GM12878 (cell line): ENCODE data around the gene CRYBG3. TPM values are rescaled to one million over a fixed set of nuclear protein-coding genes. Genes with fewer than 3 reads are reported as not detected.

Source experiments
- ATAC-seq: fragments of 200-7000 bp; cut with Tn5 transposase; 3 replicates; pipeline ENCODE4 v1.9.1; 2020; ENCODE audit warnings: mild to moderate bottlenecking, moderate library complexity
- BruUV-seq: library from RNA; stranded (reverse); fragments of 400-500 nt; replicated peaks from 2 replicates; lab custom pipeline; 2021; lab: Mats Ljungman, UMichigan
- CTCF ChIA-PET: fragments of 300-600 bp; sonication (Branson Sonifier 250); formaldehyde crosslinking; extraction: SDS; loops from one replicate; lab custom pipeline; 2021; ENCODE audit warnings: inconsistent platforms; lab: Yijun Ruan, JAX
- POLR2A ChIA-PET: fragments of 350-600 bp; formaldehyde crosslinking; extraction: SDS; loops from one replicate; lab custom pipeline; 2021; ENCODE audit warnings: inconsistent platforms; lab: Charles Lee
- RAD21 ChIA-PET: fragments of 300-600 bp; sonication (Branson Sonifier 250); formaldehyde crosslinking; loops from one replicate; lab custom pipeline; 2023; ENCODE audit warnings: antibody characterized with exemption; ENCODE audit not compliant: unreplicated experiment; lab: Charles Lee
- SMC1A ChIA-PET: fragments of 300-600 bp; sonication (Branson Sonifier 250); formaldehyde crosslinking; loops from one replicate; lab custom pipeline; 2023; ENCODE audit not compliant: unreplicated experiment, uncharacterized antibody; lab: Charles Lee
- DNase-seq: peaks from one replicate; pipeline ENCODE4 v3.0.0-alpha.2; 2011; ENCODE audit warnings: low read depth, low spot score
- FAIRE-seq: peaks from 3 replicates; lab custom pipeline; 2011; peaks lifted over from hg19 to GRCh38; lab: Jason Lieb, UNC
- H2AFZ ChIP-seq: 2 replicates; pipeline ENCODE4 v1.6.0; 2011; ENCODE audit warnings: low read depth, low read length, control low read depth; ENCODE audit not compliant: control insufficient read depth
- H3K27ac ChIP-seq: 2 replicates; pipeline ENCODE4 v1.5.1; 2011; ENCODE audit warnings: control low read depth; ENCODE audit not compliant: control insufficient read depth, insufficient read depth
- H3K27me3 ChIP-seq, 2 experiments: replicated peaks in 1 of 2; 2 replicates each; pipeline versions ENCODE4 v1.6.0 to v1.6.1; 2011; ENCODE audit warnings: low read length in 1 of 2; ENCODE audit not compliant: control insufficient read depth in 2 of 2, insufficient read depth in 2 of 2
- H3K36me3 ChIP-seq, 2 experiments: 2 replicates each; pipeline ENCODE4 v1.5.1; 2011; ENCODE audit warnings: low read length in 1 of 2; ENCODE audit not compliant: control insufficient read depth in 2 of 2, insufficient read depth in 2 of 2
- H3K4me1 ChIP-seq: 2 replicates; pipeline ENCODE4 v1.6.1; 2011; ENCODE audit warnings: mild to moderate bottlenecking, low read length, moderate library complexity, mixed read lengths; ENCODE audit not compliant: control insufficient read depth, insufficient read depth
- H3K4me2 ChIP-seq: 2 replicates; pipeline ENCODE4 v1.6.0; 2011; ENCODE audit warnings: control low read depth; ENCODE audit not compliant: control insufficient read depth, insufficient read depth
- H3K4me3 ChIP-seq: fragments of 200-600 bp; sonication (generic); 2 replicates; pipeline ENCODE4 v1.5.1; 2016
- H3K79me2 ChIP-seq: 2 replicates; pipeline ENCODE4 v1.6.0; 2011; ENCODE audit warnings: low read length; ENCODE audit not compliant: control insufficient read depth, insufficient read depth
- H3K9ac ChIP-seq: 2 replicates; pipeline ENCODE4 v1.8.0; 2011; ENCODE audit warnings: low read length, control low read depth, mixed read lengths; ENCODE audit not compliant: control insufficient read depth, insufficient read depth
- H3K9me3 ChIP-seq: replicated peaks from 3 replicates; pipeline ENCODE4 v1.5.1; 2011; ENCODE audit warnings: mild to moderate bottlenecking, low read length; ENCODE audit not compliant: control insufficient read depth, insufficient read depth
- H4K20me1 ChIP-seq: 2 replicates; pipeline ENCODE4 v1.6.0; 2011; ENCODE audit not compliant: control insufficient read depth, insufficient read depth
- ATF7 ChIP-seq: fragments of 450-650 bp; IDR thresholded peaks from 2 replicates; pipeline ENCODE4 v1.6.1; 2016; ENCODE audit warnings: low read depth, mild to moderate bottlenecking
- BCL11A ChIP-seq: IDR thresholded peaks from 2 replicates; pipeline ENCODE4 v1.6.1; 2011; ENCODE audit warnings: low read depth, low read length
- CREB1 ChIP-seq: IDR thresholded peaks from 2 replicates; pipeline ENCODE4 v1.6.1; 2012; ENCODE audit warnings: low read depth, mild to moderate bottlenecking, inconsistent platforms
- EP300 ChIP-seq, 2 experiments: fragments of 150-350 bp in 1 of 2; IDR thresholded peaks; 2 replicates each; pipeline ENCODE4 v1.6.1; 2011 to 2012; ENCODE audit warnings: low read depth in 2 of 2, low read length in 2 of 2, borderline replicate concordance in 1 of 2, improper control_type of control experiment in 1 of 2, inconsistent platforms in 1 of 2; ENCODE audit not compliant: control insufficient read depth in 1 of 2
- ESRRA ChIP-seq: IDR thresholded peaks from 2 replicates; pipeline ENCODE4 v1.6.1; 2012; ENCODE audit warnings: mild to moderate bottlenecking, low read length, improper control_type of control experiment
- GABPA ChIP-seq: IDR thresholded peaks from 2 replicates; pipeline ENCODE4 v1.6.1; 2014; ENCODE audit warnings: antibody characterized with exemption, low read depth, mild to moderate bottlenecking, inconsistent platforms
- IKZF2 ChIP-seq, 2 experiments: fragments of 450-650 bp; IDR thresholded peaks; 2 replicates each; pipeline ENCODE4 v1.6.1; 2017; ENCODE audit warnings: mild to moderate bottlenecking in 2 of 2, moderate library complexity in 2 of 2
- LARP7 ChIP-seq: fragments of 450-650 bp; IDR thresholded peaks from 2 replicates; pipeline ENCODE4 v1.6.1; 2017; ENCODE audit warnings: mild to moderate bottlenecking
- MLLT1 ChIP-seq: fragments of 450-650 bp; IDR thresholded peaks from 2 replicates; pipeline ENCODE4 v1.6.1; 2016; ENCODE audit warnings: mild to moderate bottlenecking
- MTA2 ChIP-seq: fragments of 450-650 bp; IDR thresholded peaks from 2 replicates; pipeline ENCODE4 v1.6.1; 2016; ENCODE audit warnings: low read depth, mild to moderate bottlenecking, moderate library complexity
- NBN ChIP-seq: fragments of 450-650 bp; IDR thresholded peaks from 2 replicates; pipeline ENCODE4 v1.6.1; 2016
- POLR2AphosphoS2 ChIP-seq: IDR thresholded peaks from 2 replicates; pipeline ENCODE4 v1.6.1; 2011; ENCODE audit warnings: low read depth, mild to moderate bottlenecking, low read length, improper control_type of control experiment, moderate library complexity
- RAD21 ChIP-seq: IDR thresholded peaks from 2 replicates; pipeline ENCODE4 v1.6.1; 2011; ENCODE audit warnings: mild to moderate bottlenecking, low read depth, low read length, moderate library complexity; ENCODE audit not compliant: insufficient read depth
- RB1 ChIP-seq: fragments of 450-650 bp; formaldehyde crosslinking; IDR thresholded peaks from 2 replicates; pipeline ENCODE4 v1.6.1; 2017; ENCODE audit warnings: mild to moderate bottlenecking, borderline replicate concordance
- SKIL ChIP-seq: fragments of 450-650 bp; IDR thresholded peaks from 2 replicates; pipeline ENCODE4 v1.6.1; 2017; ENCODE audit warnings: mild to moderate bottlenecking, low read depth, inconsistent platforms; ENCODE audit not compliant: poor library complexity, severe bottlenecking
- STAT3 ChIP-seq: IDR thresholded peaks from 2 replicates; pipeline ENCODE4 v1.6.1; 2011; ENCODE audit warnings: low read depth, low read length, improper control_type of control experiment
- USF2 ChIP-seq: IDR thresholded peaks from 2 replicates; pipeline ENCODE4 v1.6.1; 2011; ENCODE audit warnings: low read depth, low read length, improper control_type of control experiment, borderline replicate concordance
- WRNIP1 ChIP-seq: IDR thresholded peaks from 2 replicates; pipeline ENCODE4 v1.6.1; 2011; ENCODE audit warnings: low read depth, low read length, improper control_type of control experiment, borderline replicate concordance
- ZNF217 ChIP-seq: fragments of 450-650 bp; IDR thresholded peaks from 2 replicates; pipeline ENCODE4 v1.6.1; 2017; ENCODE audit warnings: antibody characterized with exemption, mild to moderate bottlenecking
- WGBS: methylation state at CpG from one replicate; pipeline ENCODE4 v1.1.6; 2016; ENCODE audit warnings: low lambda C conversion rate; ENCODE audit not compliant: insufficient replicate concordance, insufficient coverage; ENCODE audit errors: missing lambda C conversion rate; 5-methylcytosine and 5-hydroxymethylcytosine counted together
- in situ Hi-C: fragments of 300-500 bp; cut with MboI; formaldehyde crosslinking; loops from 9 replicates; pipeline ENCODE4 v1.14.3; 2018; ENCODE audit warnings: mixed read lengths
- intact Hi-C: fragments of 100-400 bp; cut with micrococcal nuclease; formaldehyde crosslinking; loops from one replicate; pipeline ENCODE4 v1.14.2; 2022; ENCODE audit not compliant: unreplicated experiment
- polyA plus RNA-seq, 11 experiments: library from polyadenylated mRNA; depleted of rRNA in 4 of 11; unstranded in 6 of 11; stranded (reverse) in 5 of 11; fragments of >200 nt; fragmentation: Nextera tagmentation in 4 of 11; fragmentation: Illumina TruSeq in 1 of 11; extraction: Ambion mirVana in 4 of 11; extraction: Trizol in 1 of 11; gene quantifications; 1 replicate in 1 of 11; 2 replicates in 10 of 11; pipeline versions ENCODE4 v1.2.1 to v1.2.3, GENCODE V29; 2011 to 2016; ENCODE audit warnings: inconsistent platforms in 2 of 11, missing spikeins in 2 of 11, low read depth in 1 of 11
- total RNA-seq, 4 experiments: library from RNA; depleted of rRNA in 3 of 4; stranded (reverse); fragments of >200 nt in 3 of 4; fragmentation: Illumina TruSeq in 1 of 4; extraction: Trizol in 1 of 4; gene quantifications; 2 replicates each; pipeline versions ENCODE4 v1.2.1 to v1.2.3, GENCODE V29; 2013 to 2021
- TF ChIP-seq, protein P1 (sequence below): IDR thresholded peaks from 2 replicates; pipeline ENCODE4 v1.6.1; 2012; ENCODE audit warnings: low read depth, low read length, improper control_type of control experiment

CRYBG3 gene
- total and polyA plus RNA-seq, 10 of the 15 experiments (the other 5 are each of a cell fraction or from before 2014, with no cell fraction given): 0.11 to 5.4 (median 1.6) TPM

DNA sequence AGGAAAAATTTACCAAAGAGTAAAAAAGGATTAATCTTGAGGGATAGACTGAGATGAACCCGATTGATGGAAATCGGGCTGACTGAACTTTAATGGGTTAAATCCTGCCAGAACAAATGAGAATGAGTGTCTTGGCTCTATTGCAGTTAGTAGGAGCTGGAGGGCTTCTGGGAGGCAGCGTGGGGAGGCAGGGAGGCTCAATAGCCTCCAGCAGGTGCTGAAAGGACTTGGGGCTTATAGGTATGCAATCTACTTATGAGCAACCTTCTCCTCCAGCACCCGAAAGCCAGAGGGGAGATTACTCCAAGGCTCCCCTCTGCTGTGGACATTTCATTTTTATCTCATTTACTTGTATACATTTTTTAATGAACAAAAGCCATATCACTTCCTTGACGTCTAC, 1.0 kb upstream of the CRYBG3 start:
- no peaks in the 10 kb centered on the region for H3K27me3 ChIP-seq
- no peaks in the 10 kb centered on the region; the same call in 1 of the 2 replicates for H3K4me1 ChIP-seq
- DNase-seq (no peak), FAIRE-seq (no peak), ATAC-seq (no peak)
- no peak overlapping the region; the same call in 1 of the 2 replicates for H3K27ac ChIP-seq
- BruUV-seq: no TSS peak
- peaks cover 4% of the 10 kb centered on the region for H3K79me2 ChIP-seq
- in situ Hi-C loops (no loop called here), intact Hi-C loops (no loop called here)
- WGBS: 96% methylated on average over 5 of the region's 5 CpGs
- no peaks in the 10 kb centered on the region for H3K36me3 ChIP-seq
- POLR2A ChIA-PET: interaction anchor here (0.6 kb wide), 1 partner anchor 8 kb away, joined by 3 read pairs; no protein-coding TSS in a partner anchor
- peak overlapping the region; percentile 97 for H2AFZ ChIP-seq
- H4K20me1 ChIP-seq: no peaks in the 10 kb centered on the region
- H3K4me3 ChIP-seq: peak overlapping the region; percentile 90; the same call in 1 of the 2 replicates
- SMC1A ChIA-PET: interaction anchor here (1.1 to 1.7 kb wide), 3 partner anchors 8 to 206 kb away, joined by 3 to 4 read pairs (median 3); no protein-coding TSS in a partner anchor
- no peaks in the 10 kb centered on the region for H3K9me3 ChIP-seq
- CTCF ChIA-PET: interaction anchor here (1.8 to 1.9 kb wide), 2 partner anchors 21 to 203 kb away, joined by 5 to 7 read pairs; no protein-coding TSS in a partner anchor
- peak overlapping the region; percentile 95 for H3K4me2 ChIP-seq
- no peak overlapping the region; the same call in 1 of the 2 replicates for H3K9ac ChIP-seq
- RAD21 ChIA-PET: interaction anchor here (1.1 kb wide), 1 partner anchor 21 kb away, joined by 3 read pairs; no protein-coding TSS in a partner anchor
- TF ChIP-seq IKZF2 (IDR thresholded peaks at IDR 0.05) (no peak), ATF7 (no peak), NBN (no peak), POLR2AphosphoS2 (no peak), WRNIP1 (no peak), MTA2 (no peak), LARP7 (no peak), EP300 (IDR thresholded peaks at IDR 0.05; ENCODE audit: borderline replicate concordance in 1 of 2, control insufficient read depth in 1 of 2, low read depth in 2 of 2, low read length in 2 of 2) (no peak), CREB1 (no peak), GABPA (no peak), SKIL (no peak), USF2 (no peak), BCL11A (no peak), MLLT1 (no peak), RB1 (no peak), ZNF217 (no peak), ESRRA (no peak), STAT3 (no peak), RAD21 (no peak)
- TF ChIP-seq, protein P1, sequence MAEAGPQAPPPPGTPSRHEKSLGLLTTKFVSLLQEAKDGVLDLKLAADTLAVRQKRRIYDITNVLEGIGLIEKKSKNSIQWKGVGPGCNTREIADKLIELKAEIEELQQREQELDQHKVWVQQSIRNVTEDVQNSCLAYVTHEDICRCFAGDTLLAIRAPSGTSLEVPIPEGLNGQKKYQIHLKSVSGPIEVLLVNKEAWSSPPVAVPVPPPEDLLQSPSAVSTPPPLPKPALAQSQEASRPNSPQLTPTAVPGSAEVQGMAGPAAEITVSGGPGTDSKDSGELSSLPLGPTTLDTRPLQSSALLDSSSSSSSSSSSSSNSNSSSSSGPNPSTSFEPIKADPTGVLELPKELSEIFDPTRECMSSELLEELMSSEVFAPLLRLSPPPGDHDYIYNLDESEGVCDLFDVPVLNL: no peak
